Panc1 (cell line): Measurements from ENCODE around the gene TMEM131.
"Not testable (repeated sequence)": the region's sequence is repeated elsewhere in the genome, so short reads cannot be mapped to it uniquely, and the experiment has no call there.

Source experiments
- CTCF ChIP-seq: fragments of 450-650 bp; IDR thresholded peaks from 2 replicates; pipeline ENCODE4 v1.5.1; 2017; ENCODE audit warnings: mild to moderate bottlenecking
- POLR2AphosphoS5 ChIP-seq: IDR thresholded peaks from 2 replicates; pipeline ENCODE4 v1.6.1; 2012; ENCODE audit warnings: mild to moderate bottlenecking, low read depth, low read length, moderate library complexity
- REST ChIP-seq, 2 experiments: IDR thresholded peaks; 2 replicates each; pipeline ENCODE4 v1.6.1; 2011 to 2012; ENCODE audit warnings: low read depth in 2 of 2, control low read depth in 1 of 2, low read length in 1 of 2, mild to moderate bottlenecking in 1 of 2, moderate library complexity in 1 of 2; ENCODE audit not compliant: insufficient read depth in 1 of 2
- SIN3A ChIP-seq: IDR thresholded peaks from 2 replicates; pipeline ENCODE4 v1.6.1; 2012; ENCODE audit warnings: low read depth, mild to moderate bottlenecking, low read length, moderate library complexity, borderline replicate concordance; ENCODE audit not compliant: insufficient read depth

- not testable (repeated sequence) for TF ChIP-seq REST (IDR thresholded peaks at IDR 0.05; ENCODE audit: insufficient read depth in 1 of 2, low read depth in 2 of 2, low read length in 1 of 2); SIN3A; CTCF; POLR2AphosphoS5
Measured at GRCh38 chr2:97712175-97712574, 283.6 kb downstream of the TMEM131 start.
